ENCODE data around the gene PSMG4.

Gene PSMG4

GRCh38 chr6:3297006-3297405, 38.3 kb downstream of the PSMG4 start:
- no peak overlapping the region for H3K27ac ChIP-seq (ENCODE audit: low read length)
- H3K36me3 ChIP-seq (replicated peaks; ENCODE audit: low read depth, low read length) = no peaks in the 10 kb centered on the region
- no peaks in the 10 kb centered on the region for H4K20me1 ChIP-seq (ENCODE audit: insufficient read depth, low read length)
- no peaks in the 10 kb centered on the region for H3K4me1 ChIP-seq (ENCODE audit: low read length)
- H3K4me2 ChIP-seq (ENCODE audit: low read length) = no peak overlapping the region
- TF ChIP-seq EZH2phosphoT487 (IDR thresholded peaks at IDR 0.05; ENCODE audit: low read depth) (no peak), CTCF (IDR thresholded peaks at IDR 0.05; ENCODE audit: low read depth, low read length) (no peak)
- H3K9me3 ChIP-seq (ENCODE audit: insufficient read depth, low read length) = no peaks in the 10 kb centered on the region
- no peak overlapping the region for H3K4me3 ChIP-seq (ENCODE audit: low read length)
- H2AFZ ChIP-seq (ENCODE audit: low read depth, low read length) = no peak overlapping the region
- no peak overlapping the region for H3K9ac ChIP-seq (ENCODE audit: low read length)
- no peaks in the 10 kb centered on the region for H3K79me2 ChIP-seq (ENCODE audit: low read length)
- H3K27me3 ChIP-seq (ENCODE audit: low read depth, low read length) = no peaks in the 10 kb centered on the region

GRCh38 chr6:3297909-3298308, 39.2 kb downstream of the PSMG4 start:
- Histone ChIP-seq H3K4me3 (ENCODE audit: low read length) (no peak overlapping the region), H3K9me3 (ENCODE audit: insufficient read depth, low read length) (no peaks in the 10 kb centered on the region), H3K4me2 (ENCODE audit: low read length) (no peak overlapping the region), H4K20me1 (ENCODE audit: insufficient read depth, low read length) (no peaks in the 10 kb centered on the region), H3K27ac (ENCODE audit: low read length) (no peak overlapping the region), H3K27me3 (ENCODE audit: low read depth, low read length) (no peaks in the 10 kb centered on the region), H3K9ac (ENCODE audit: low read length) (no peak overlapping the region), H3K36me3 (replicated peaks; ENCODE audit: low read depth, low read length) (no peaks in the 10 kb centered on the region), H2AFZ (ENCODE audit: low read depth, low read length) (no peak overlapping the region), H3K79me2 (ENCODE audit: low read length) (no peaks in the 10 kb centered on the region), H3K4me1 (ENCODE audit: low read length) (no peaks in the 10 kb centered on the region)
- TF ChIP-seq CTCF (IDR thresholded peaks at IDR 0.05; ENCODE audit: low read depth, low read length) (no peak), EZH2phosphoT487 (IDR thresholded peaks at IDR 0.05; ENCODE audit: low read depth) (no peak)

GRCh38 chr6:3299221-3299620, 40.5 kb downstream of the PSMG4 start:
- TF ChIP-seq EZH2phosphoT487 (IDR thresholded peaks at IDR 0.05; ENCODE audit: low read depth) (no peak), CTCF (IDR thresholded peaks at IDR 0.05; ENCODE audit: low read depth, low read length) (no peak)
- Histone ChIP-seq H3K4me1 (ENCODE audit: low read length) (no peaks in the 10 kb centered on the region), H3K27ac (ENCODE audit: low read length) (no peak overlapping the region), H3K9me3 (ENCODE audit: insufficient read depth, low read length) (no peaks in the 10 kb centered on the region), H3K79me2 (ENCODE audit: low read length) (no peaks in the 10 kb centered on the region), H2AFZ (ENCODE audit: low read depth, low read length) (no peak overlapping the region), H3K4me3 (ENCODE audit: low read length) (no peak overlapping the region), H3K9ac (ENCODE audit: low read length) (no peak overlapping the region), H3K4me2 (ENCODE audit: low read length) (no peak overlapping the region), H4K20me1 (ENCODE audit: insufficient read depth, low read length) (no peaks in the 10 kb centered on the region), H3K36me3 (replicated peaks; ENCODE audit: low read depth, low read length) (no peaks in the 10 kb centered on the region), H3K27me3 (ENCODE audit: low read depth, low read length) (no peaks in the 10 kb centered on the region)

GRCh38 chr6:3301506-3301905, 42.8 kb downstream of the PSMG4 start:
- H3K4me2 ChIP-seq (ENCODE audit: low read length) = no peak overlapping the region
- H4K20me1 ChIP-seq (ENCODE audit: insufficient read depth, low read length) = no peaks in the 10 kb centered on the region
- H3K79me2 ChIP-seq (ENCODE audit: low read length) = no peaks in the 10 kb centered on the region
- H3K9me3 ChIP-seq (ENCODE audit: insufficient read depth, low read length) = no peaks in the 10 kb centered on the region
- no peaks in the 10 kb centered on the region for H3K4me1 ChIP-seq (ENCODE audit: low read length)
- no peaks in the 10 kb centered on the region for H3K36me3 ChIP-seq (replicated peaks; ENCODE audit: low read depth, low read length)
- no peak overlapping the region for H2AFZ ChIP-seq (ENCODE audit: low read depth, low read length)
- no peak overlapping the region for H3K9ac ChIP-seq (ENCODE audit: low read length)
- TF ChIP-seq CTCF (IDR thresholded peaks at IDR 0.05; ENCODE audit: low read depth, low read length) (no peak), EZH2phosphoT487 (IDR thresholded peaks at IDR 0.05; ENCODE audit: low read depth) (no peak)
- no peaks in the 10 kb centered on the region for H3K27me3 ChIP-seq (ENCODE audit: low read depth, low read length)
- no peak overlapping the region for H3K27ac ChIP-seq (ENCODE audit: low read length)
- H3K4me3 ChIP-seq (ENCODE audit: low read length) = no peak overlapping the region

Measured in OCI-LY3 (cell line).